ENCODE data around the gene TRIP12. TPM values are rescaled to one million over a fixed set of nuclear protein-coding genes. Genes with fewer than 3 reads are reported as not detected.
"Not testable (repeated sequence)": the region's sequence is repeated elsewhere in the genome, so short reads cannot be mapped to it uniquely, and the experiment has no call there.

TRIP12 gene
- total RNA-seq, 1 donor from 2014 or later: 235 TPM

DNA sequence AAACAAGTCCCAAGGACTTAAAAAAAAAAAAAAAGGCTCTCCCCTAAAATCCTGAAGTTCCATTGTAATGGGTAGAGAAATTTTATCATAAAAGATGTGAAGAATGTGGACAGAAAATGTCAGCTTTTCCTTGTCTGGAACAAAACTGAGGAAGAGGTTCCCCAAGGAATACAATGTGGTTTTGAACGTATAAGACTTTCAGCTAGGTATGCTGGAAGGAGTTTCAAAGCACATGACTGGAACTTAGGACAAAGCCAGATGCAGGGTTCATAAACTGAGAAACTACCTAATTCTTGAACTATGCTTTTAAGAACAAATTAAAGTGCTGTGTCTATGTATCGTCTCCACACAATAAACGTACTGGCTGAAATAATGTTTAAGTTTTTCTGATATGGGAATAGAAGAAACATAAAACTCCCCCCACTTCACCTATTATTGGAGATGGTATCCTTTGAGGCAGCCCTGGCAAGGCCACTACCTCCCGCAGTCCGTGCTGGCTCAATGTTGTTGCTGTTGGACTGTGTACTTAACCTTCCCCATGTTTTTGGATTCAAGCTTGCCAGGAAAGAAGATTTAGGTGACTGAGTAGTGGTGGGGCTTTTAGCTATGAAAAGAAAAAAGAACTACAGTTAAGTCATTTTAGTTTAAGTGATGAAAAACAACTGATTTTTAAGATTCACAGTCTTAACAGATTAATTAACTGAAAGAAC is 123.2 kb downstream of the TRIP12 start:
- intact Hi-C loops (cut with DNase I): no loop called here
- ATAC-seq (peak; percentile 80), DNase-seq (ENCODE audit: low spot score) (no peak)

DNA sequence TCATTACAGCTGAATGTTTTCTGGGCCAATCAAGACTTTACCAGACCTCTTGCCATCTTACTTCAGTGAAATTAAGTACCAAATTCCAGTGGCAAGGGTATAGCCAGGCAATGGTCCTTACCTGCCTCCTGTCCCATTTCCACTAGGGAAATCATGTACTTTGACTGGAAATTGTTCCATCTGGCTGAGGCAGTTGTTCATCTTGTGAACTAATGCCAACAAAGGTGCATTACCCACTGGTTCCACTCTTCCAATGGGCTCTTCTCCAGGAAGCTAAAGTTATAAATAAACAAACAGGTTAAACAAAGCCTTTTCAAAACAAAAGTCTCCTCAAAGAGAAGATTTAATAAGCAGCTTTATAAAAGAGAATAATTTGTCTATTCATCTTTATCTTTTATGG is 126.8 kb downstream of the TRIP12 start:
- DNase-seq (ENCODE audit: low spot score): no peak
- intact Hi-C loops (cut with DNase I): no loop called here
- no peak for ATAC-seq

DNA sequence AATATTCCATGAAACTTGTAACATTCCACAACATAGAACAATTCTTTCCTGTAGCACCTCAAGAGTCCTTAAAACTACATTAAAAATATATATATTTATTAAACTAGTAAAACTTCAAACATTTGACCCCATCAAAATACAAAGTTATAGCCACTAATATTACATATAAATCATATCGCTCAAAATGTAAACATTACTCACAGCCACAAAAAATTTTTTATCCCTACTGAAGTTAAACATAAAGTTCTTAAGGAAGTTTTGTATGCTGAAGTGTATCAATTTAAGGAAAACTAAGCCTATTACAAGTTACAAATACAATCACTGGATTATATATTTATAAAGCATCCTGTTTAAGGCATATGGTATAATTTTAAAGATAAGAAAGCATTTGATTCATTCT is 127.2 kb downstream of the TRIP12 start:
- no peak for ATAC-seq
- intact Hi-C loops (cut with DNase I): no loop called here
- DNase-seq (ENCODE audit: low spot score): no peak

DNA sequence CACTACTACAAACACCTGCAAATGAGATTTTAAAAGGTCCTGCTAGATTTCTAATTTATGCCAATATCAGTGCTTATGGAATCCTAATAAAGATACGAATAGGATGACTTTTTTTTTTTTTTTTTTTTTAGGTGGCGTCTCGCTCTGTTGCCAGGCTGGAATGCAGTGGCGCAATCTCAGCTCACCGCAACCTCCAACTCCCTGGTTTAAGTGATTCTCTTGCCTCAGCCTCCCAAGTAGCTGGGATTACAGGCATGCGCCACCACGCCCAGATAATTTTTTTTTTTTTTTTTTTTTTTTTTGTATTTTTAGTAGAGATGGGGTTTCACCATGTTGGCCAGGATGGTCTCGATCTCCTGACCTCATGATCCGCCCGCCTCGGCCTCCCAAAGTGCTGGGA is 135.5 kb downstream of the TRIP12 start:
- DNase-seq (ENCODE audit: low spot score); intact Hi-C loops (cut with DNase I); ATAC-seq: not testable (repeated sequence)

DNA sequence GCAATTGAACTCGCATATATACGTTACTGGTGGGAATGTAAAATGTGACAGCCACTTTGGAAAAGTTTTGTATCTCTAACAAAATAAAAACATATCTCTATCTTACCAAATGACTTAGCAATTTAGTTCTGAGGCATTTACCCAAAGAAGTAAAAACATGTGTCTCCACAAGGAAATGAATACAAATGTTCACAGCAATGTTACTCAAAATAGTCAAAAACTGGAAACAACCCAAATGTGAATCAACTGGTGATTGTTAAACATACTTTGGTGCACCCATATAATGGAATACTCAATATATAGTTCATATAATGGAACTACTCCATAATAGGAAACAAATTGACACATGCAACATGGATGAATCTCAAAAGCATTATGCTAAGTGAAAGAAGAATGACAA is 137.0 kb downstream of the TRIP12 start:
- intact Hi-C loops (cut with DNase I): no loop called here
- no peak for ATAC-seq
- DNase-seq (ENCODE audit: low spot score): no peak

DNA sequence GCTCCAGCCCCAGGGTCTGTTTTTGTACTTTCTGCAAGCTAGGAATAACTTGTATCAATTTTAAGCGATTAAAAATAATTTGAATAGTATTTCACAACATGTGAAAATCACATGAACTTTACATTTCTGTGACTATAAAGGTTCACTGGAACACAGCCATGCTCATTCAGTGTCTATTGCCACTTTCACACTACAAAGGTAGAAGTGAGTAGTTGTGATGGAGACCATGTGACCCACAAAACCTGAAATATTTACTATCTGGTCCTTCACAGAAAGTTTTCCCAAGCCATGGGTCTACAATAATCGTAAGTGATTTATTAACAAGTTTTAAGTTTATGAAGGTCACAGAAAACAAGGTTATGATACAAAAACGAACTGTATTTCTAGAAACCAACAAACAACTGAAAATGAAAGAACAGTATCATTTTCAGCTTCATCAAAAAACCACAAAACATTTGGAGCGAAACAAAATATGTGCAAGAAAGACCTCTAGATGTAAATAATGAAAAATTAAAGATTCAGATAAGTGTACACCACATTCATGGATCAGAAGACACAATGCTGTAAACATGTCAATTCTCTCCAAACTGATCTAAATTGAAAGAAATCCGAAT is 138.6 kb downstream of the TRIP12 start:
- intact Hi-C loops (cut with DNase I): no loop called here
- ATAC-seq (no peak), DNase-seq (ENCODE audit: low spot score) (no peak)

DNA sequence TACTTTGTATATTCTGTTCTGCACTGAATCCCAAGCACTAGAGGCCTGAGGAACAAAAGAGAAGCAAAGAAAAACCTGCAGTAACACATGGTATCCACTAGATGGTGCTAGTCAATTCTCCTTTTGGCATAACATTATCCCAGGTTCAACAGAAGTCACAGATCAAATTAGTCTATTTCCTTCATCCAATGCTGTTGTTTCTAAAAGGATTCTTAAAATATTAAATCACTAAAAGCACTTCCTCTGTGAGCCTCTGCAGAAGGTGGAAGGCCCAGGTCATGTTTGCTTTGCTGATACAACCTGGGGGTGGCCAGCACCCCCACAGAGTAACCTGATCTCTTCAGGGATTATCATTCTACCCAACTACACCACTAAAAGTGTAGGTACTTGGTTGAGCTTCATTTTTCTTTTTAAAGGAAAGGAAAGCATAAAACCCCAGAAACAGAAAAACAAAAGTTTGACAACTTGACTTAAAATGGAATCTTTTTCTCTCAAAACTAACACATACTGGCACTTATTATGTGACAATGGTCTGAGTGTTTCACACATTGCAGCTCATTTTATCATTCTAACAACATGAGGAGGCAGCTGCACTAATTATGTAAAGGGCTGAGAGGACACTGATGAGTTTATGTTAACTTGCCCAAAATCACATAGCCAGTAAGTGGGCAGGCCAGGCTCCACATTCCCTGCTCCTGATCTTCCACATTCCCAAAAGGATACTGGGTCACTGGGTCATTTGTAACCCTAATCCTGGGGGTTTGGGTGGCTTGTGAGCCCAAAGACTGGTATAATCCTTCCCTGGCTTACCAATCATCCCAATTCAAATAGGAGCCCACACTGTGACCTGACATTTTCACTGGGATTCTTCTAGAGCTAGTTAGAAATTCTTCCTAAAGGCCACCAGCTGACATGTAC is 140.7 kb downstream of the TRIP12 start:
- DNase-seq (ENCODE audit: low spot score): no peak
- intact Hi-C loops (cut with DNase I): no loop called here
- ATAC-seq: peak; percentile 81

DNA sequence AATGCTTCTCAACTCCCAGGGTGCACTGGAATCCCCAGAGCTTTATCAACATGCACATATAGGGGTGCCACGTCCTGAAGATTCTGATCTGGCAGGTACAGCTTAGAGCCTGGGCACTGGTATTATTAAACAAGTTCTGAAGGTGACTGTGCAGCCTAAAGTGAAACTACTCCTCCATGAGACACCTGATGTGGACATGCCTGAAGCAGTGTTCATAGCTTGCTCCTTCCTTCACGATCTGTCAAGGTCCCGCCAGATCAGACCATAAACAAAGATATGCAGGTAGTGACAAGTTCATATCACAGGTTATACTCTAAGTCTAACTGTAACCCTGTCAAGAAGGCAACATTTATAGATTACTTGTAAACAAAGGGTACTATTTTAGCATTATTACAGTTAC is 142.2 kb downstream of the TRIP12 start:
- ATAC-seq: no peak
- intact Hi-C loops (cut with DNase I): no loop called here
- DNase-seq (ENCODE audit: low spot score): no peak

DNA sequence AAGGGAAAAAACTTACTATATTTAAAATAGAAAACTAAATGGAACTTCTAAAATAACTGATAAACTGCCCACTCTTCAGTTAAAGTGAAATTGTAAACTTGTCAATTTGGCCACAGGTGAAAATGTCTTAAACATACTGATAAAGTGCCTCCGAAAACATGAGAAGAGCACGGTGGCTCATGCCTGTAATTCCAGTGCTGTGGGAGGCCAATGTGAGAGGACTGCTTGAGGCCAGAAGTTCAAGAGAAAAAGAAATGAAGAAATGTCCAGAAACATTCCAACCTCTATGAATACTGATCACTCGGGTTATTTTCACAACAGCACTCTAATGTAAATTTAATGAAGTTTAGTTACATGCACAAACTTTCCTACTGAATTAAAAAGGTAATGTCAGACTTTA is 144.1 kb downstream of the TRIP12 start:
- ATAC-seq (no peak), DNase-seq (ENCODE audit: low spot score) (no peak)
- intact Hi-C loops (cut with DNase I): no loop called here

DNA sequence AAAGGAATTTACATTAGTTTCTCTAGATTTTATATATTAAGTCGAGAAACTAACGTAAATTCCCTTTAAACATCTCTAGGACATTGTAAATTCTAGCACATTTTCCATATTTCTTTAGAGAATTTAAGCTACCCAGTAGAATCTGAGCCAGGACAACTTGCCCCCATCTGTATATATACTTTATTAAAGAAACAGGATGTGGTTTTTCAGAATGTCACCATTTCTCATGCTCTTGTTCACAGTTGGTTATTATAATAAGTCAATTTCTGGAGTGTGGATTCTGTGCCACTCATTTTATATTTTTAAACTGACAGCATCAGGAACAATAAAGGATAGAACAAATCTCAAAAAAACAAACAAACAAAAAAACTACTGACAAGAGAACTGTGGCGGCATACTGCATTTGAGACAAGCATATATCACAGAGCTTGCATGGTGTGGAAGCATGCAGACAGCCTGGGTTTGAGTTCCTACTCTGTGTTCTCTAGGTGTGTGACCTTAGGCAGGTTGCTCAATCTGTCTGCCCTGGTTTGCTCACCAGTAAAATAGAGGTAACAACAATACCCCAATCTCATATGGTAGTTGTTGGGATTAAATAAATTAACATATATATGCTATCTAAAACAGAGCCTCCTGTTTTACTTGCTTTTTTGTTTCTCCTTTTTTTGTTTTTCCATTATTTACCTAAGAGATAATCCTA is 146.0 kb downstream of the TRIP12 start:
- DNase-seq (ENCODE audit: low spot score): no peak
- intact Hi-C loops (cut with DNase I): no loop called here
- ATAC-seq: no peak

DNA sequence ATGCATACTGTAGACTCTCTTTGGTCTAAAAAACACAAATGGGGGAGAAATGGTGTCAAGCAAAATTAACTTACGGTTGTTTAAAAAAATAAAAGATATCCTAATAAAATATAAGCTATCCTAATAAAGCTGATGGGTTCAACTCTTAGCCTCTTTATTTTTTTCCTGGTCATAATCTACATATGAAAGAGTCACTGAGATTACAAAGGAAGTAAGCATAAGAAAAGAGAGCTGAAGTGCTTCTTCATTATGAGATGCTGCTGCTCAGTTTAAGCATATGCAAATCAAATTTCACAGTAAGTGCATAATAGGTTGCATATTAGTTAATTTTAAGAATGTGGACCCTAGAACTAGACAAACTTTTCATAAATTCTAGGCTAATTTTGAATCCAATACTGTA is 147.6 kb downstream of the TRIP12 start:
- DNase-seq (ENCODE audit: low spot score) (no peak), ATAC-seq (no peak)
- intact Hi-C loops (cut with DNase I): no loop called here

DNA sequence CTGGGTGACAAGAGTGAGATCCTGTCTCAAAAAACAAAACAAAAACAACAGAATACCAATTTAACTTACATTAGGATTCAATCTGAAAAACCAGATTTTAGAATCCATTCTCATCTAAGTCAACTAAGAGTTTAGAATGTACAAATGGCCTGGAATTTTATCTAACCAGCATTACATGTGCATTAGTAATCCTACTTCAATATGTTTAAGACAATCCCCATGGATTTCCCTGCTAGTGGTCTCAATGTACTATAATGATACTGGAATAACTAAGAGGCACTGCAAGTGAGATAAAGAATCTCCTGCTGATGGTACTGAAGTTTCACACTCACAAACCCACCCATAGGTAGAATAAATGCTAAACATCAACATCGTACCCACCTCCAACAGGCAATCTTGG is 153.6 kb downstream of the TRIP12 start:
- ATAC-seq (no peak), DNase-seq (ENCODE audit: low spot score) (no peak)
- intact Hi-C loops (cut with DNase I): no loop called here

DNA sequence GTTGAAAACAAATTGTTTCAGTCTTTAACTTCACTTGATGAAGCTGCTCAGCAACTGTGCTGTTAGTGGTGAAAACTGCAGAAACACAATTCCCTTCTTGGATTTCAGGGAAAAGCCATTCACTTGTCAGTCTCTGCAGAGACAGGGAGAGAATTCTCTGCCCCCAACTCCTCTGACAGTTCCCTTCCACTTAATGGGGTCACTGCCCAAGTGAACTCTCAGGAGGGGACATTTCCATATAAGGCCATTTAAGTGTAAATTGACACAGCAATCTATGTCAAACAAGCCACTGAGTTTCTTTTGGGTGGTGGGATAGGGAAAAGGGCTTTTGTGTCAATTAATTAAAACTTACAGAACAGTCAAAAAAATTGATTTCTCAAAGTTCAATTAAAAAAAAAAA is 156.1 kb downstream of the TRIP12 start:
- intact Hi-C loops (cut with DNase I): no loop called here
- ATAC-seq (no peak), DNase-seq (ENCODE audit: low spot score) (no peak)

DNA sequence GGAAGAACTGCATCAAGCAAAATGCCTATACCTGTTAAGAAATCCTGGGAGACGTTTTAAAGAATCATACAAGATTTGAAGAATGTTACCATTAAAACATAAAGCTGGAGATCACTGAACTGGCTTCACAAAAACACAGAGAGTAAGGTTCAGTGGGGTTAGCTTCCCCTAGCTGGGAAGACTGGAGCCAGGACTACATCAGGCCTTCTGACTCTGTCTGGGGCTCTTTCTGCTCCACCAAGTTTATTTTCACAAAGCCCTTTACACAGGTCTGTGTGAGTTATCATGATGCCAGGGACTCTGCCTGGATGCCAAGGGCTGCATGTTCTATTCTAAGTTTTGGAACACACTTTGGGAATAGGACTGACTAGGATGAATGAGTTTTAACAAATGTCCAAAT is 160.1 kb downstream of the TRIP12 start:
- no peak for ATAC-seq
- DNase-seq (ENCODE audit: low spot score): no peak
- intact Hi-C loops (cut with DNase I): no loop called here

DNA sequence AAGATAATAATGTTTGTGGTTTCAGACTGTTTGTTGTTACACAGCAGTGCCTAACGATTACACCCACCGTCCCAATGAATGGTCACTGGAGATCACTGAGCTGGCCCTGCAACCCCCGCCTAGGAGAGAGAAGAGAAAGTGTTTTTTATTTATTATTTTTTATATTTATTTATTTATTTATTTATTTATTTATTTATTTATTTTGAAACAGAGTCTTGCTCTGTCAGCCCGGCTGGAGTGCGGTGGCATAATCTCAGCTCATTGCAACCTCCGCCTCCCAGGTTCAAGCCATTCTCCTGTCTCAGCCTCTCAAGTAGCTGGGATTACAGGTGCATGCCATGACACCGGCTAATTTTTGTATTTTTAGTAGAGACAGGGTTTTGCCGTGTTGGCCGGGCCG is 164.3 kb downstream of the TRIP12 start:
- DNase-seq (ENCODE audit: low spot score); ATAC-seq; intact Hi-C loops (cut with DNase I): not testable (repeated sequence)

DNA sequence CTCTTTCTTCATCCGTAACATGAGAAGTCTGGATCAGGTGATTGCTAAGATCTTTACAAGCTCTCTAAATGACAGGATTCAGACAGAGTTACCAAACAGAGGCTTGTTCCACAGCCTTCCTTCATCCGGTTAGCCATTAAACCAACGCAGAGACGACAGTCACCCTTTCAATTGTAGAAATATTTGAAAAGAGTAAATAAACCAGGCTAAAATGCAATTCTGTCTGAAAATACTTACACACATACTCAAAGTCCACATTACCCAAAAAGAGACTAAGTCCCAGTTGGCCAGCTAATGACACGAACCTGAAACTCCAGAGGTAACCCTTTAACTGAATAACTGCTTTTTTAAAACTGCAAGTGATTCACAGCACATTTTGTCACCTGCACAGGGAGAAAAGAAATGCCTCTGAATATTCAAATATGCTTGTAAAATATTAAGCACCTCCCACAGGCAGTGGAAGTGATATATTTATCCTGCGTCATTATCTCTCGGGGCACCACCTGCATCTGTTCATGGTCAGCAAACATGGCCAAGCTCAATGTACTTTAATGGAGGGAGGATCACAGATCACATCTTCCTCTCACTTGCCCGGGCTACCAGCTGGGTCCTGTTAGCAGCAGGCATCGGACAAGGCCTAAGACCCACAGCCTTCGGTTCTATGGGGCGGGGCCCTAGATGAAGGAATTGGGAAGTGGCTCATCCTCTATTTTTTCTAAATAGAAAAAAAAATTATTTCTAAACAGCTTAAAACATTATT is 168.7 kb downstream of the TRIP12 start:
- intact Hi-C loops (cut with DNase I): no loop called here
- DNase-seq (ENCODE audit: low spot score) (no peak), ATAC-seq (no peak)

DNA sequence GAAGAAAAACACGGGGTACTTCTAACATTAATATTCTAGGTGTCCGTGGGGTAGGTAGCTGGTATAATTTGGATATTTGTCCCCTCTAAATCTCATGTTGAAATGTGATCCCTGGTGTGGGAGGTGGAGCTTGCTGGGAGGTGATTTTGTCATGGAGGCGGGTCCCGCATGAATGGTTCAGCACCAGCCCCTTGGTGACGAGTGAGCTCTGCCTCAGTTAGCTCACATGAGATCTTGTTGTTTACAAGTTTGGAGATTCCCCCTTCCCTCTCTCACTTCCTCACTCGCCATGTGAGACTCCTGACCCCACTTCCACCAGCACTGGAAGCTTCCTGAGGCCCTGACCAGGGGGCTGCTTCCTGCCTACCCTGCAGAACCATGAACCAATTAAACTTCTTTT is 172.0 kb downstream of the TRIP12 start:
- ATAC-seq (no peak), DNase-seq (ENCODE audit: low spot score) (no peak)
- intact Hi-C loops (cut with DNase I): no loop called here

DNA sequence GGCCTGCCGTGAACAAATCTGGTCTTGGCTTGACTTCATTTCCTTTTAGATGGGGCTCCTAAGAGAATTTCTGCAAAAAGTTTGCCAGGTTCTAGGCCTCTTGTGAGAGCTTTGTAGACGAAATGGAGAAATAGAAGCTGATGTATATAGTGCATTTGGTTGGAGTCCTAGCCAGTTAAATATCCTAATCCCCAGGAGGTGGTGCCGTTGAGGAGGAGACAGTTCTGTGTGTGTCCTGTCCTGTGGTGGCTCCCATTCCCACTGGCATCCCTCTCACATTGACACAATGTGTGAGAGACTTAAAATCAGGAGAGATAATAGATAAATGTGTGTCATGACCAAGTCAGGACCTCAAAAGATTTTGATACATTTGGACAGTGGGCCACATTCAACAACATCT is 172.9 kb downstream of the TRIP12 start:
- intact Hi-C loops (cut with DNase I): no loop called here
- DNase-seq (ENCODE audit: low spot score) (no peak), ATAC-seq (no peak)

DNA sequence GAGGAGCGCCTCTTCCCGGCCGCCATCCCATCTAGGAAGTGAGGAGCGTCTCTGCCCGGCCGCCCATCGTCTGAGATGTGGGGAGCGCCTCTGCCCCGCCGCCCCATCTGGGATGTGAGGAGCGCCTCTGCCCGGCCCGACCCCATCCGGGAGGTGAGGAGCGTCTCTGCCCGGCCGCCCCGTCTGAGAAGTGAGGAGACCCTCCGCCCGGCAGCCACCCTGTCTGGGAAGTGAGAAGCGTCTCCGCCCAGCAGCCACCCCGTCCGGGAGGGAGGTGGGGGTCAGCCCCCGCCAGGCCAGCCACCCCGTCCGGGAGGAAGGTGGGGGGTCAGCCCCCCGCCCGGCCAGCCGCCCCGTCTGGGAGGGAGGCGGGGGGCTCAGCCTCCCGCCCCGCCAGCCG is 179.1 kb downstream of the TRIP12 start:
- DNase-seq (ENCODE audit: low spot score); intact Hi-C loops (cut with DNase I); ATAC-seq: not testable (repeated sequence)
